GM12878 (cell line): Measurements from ENCODE around the gene FRMD3. TPM values are rescaled to one million over a fixed set of nuclear protein-coding genes. Genes with fewer than 3 reads are reported as not detected.

Source experiments
- ATAC-seq: fragments of 200-7000 bp; cut with Tn5 transposase; 3 replicates; pipeline ENCODE4 v1.9.1; 2020; ENCODE audit warnings: mild to moderate bottlenecking, moderate library complexity
- BruUV-seq: library from RNA; stranded (reverse); fragments of 400-500 nt; replicated peaks from 2 replicates; lab custom pipeline; 2021; lab: Mats Ljungman, UMichigan
- CTCF ChIA-PET: fragments of 300-600 bp; sonication (Branson Sonifier 250); formaldehyde crosslinking; extraction: SDS; loops from one replicate; lab custom pipeline; 2021; ENCODE audit warnings: inconsistent platforms; lab: Yijun Ruan, JAX
- POLR2A ChIA-PET: fragments of 350-600 bp; formaldehyde crosslinking; extraction: SDS; loops from one replicate; lab custom pipeline; 2021; ENCODE audit warnings: inconsistent platforms; lab: Charles Lee
- RAD21 ChIA-PET: fragments of 300-600 bp; sonication (Branson Sonifier 250); formaldehyde crosslinking; loops from one replicate; lab custom pipeline; 2023; ENCODE audit warnings: antibody characterized with exemption; ENCODE audit not compliant: unreplicated experiment; lab: Charles Lee
- SMC1A ChIA-PET: fragments of 300-600 bp; sonication (Branson Sonifier 250); formaldehyde crosslinking; loops from one replicate; lab custom pipeline; 2023; ENCODE audit not compliant: unreplicated experiment, uncharacterized antibody; lab: Charles Lee
- DNase-seq: peaks from one replicate; pipeline ENCODE4 v3.0.0-alpha.2; 2011; ENCODE audit warnings: low read depth, low spot score
- FAIRE-seq: peaks from 3 replicates; lab custom pipeline; 2011; peaks lifted over from hg19 to GRCh38; lab: Jason Lieb, UNC
- H2AFZ ChIP-seq: 2 replicates; pipeline ENCODE4 v1.6.0; 2011; ENCODE audit warnings: low read depth, low read length, control low read depth; ENCODE audit not compliant: control insufficient read depth
- H3K27ac ChIP-seq: 2 replicates; pipeline ENCODE4 v1.5.1; 2011; ENCODE audit warnings: control low read depth; ENCODE audit not compliant: control insufficient read depth, insufficient read depth
- H3K27me3 ChIP-seq, 2 experiments: replicated peaks in 1 of 2; 2 replicates each; pipeline versions ENCODE4 v1.6.0 to v1.6.1; 2011; ENCODE audit warnings: low read length in 1 of 2; ENCODE audit not compliant: control insufficient read depth in 2 of 2, insufficient read depth in 2 of 2
- H3K36me3 ChIP-seq, 2 experiments: 2 replicates each; pipeline ENCODE4 v1.5.1; 2011; ENCODE audit warnings: low read length in 1 of 2; ENCODE audit not compliant: control insufficient read depth in 2 of 2, insufficient read depth in 2 of 2
- H3K4me1 ChIP-seq: 2 replicates; pipeline ENCODE4 v1.6.1; 2011; ENCODE audit warnings: mild to moderate bottlenecking, low read length, moderate library complexity, mixed read lengths; ENCODE audit not compliant: control insufficient read depth, insufficient read depth
- H3K4me2 ChIP-seq: 2 replicates; pipeline ENCODE4 v1.6.0; 2011; ENCODE audit warnings: control low read depth; ENCODE audit not compliant: control insufficient read depth, insufficient read depth
- H3K4me3 ChIP-seq: fragments of 200-600 bp; sonication (generic); 2 replicates; pipeline ENCODE4 v1.5.1; 2016
- H3K79me2 ChIP-seq: 2 replicates; pipeline ENCODE4 v1.6.0; 2011; ENCODE audit warnings: low read length; ENCODE audit not compliant: control insufficient read depth, insufficient read depth
- H3K9ac ChIP-seq: 2 replicates; pipeline ENCODE4 v1.8.0; 2011; ENCODE audit warnings: low read length, control low read depth, mixed read lengths; ENCODE audit not compliant: control insufficient read depth, insufficient read depth
- H3K9me3 ChIP-seq: replicated peaks from 3 replicates; pipeline ENCODE4 v1.5.1; 2011; ENCODE audit warnings: mild to moderate bottlenecking, low read length; ENCODE audit not compliant: control insufficient read depth, insufficient read depth
- H4K20me1 ChIP-seq: 2 replicates; pipeline ENCODE4 v1.6.0; 2011; ENCODE audit not compliant: control insufficient read depth, insufficient read depth
- IKZF2 ChIP-seq, 2 experiments: fragments of 450-650 bp; IDR thresholded peaks; 2 replicates each; pipeline ENCODE4 v1.6.1; 2017; ENCODE audit warnings: mild to moderate bottlenecking in 2 of 2, moderate library complexity in 2 of 2
- NFYB ChIP-seq: IDR thresholded peaks from 2 replicates; pipeline ENCODE4 v1.6.1; 2011; ENCODE audit warnings: low read depth, mild to moderate bottlenecking, low read length, improper control_type of control experiment, moderate library complexity; ENCODE audit not compliant: insufficient read depth
- RCOR1 ChIP-seq: conservative IDR thresholded peaks from 2 replicates; pipeline ENCODE4 v1.6.1; 2012; ENCODE audit warnings: low read depth, low read length, improper control_type of control experiment
- RFX5 ChIP-seq: IDR thresholded peaks from 2 replicates; pipeline ENCODE4 v1.6.1; 2011; ENCODE audit warnings: low read depth, low read length, improper control_type of control experiment
- YY1 ChIP-seq: IDR thresholded peaks from 2 replicates; pipeline ENCODE4 v1.6.1; 2011; ENCODE audit warnings: low read depth, mild to moderate bottlenecking, low read length
- ZBTB11 ChIP-seq: fragments of 450-650 bp; formaldehyde crosslinking; IDR thresholded peaks from 2 replicates; pipeline ENCODE4 v1.5.0; 2022; ENCODE audit warnings: mild to moderate bottlenecking, missing genetic modification characterization
- WGBS: methylation state at CpG from one replicate; pipeline ENCODE4 v1.1.6; 2016; ENCODE audit warnings: low lambda C conversion rate; ENCODE audit not compliant: insufficient replicate concordance, insufficient coverage; ENCODE audit errors: missing lambda C conversion rate; 5-methylcytosine and 5-hydroxymethylcytosine counted together
- in situ Hi-C: fragments of 300-500 bp; cut with MboI; formaldehyde crosslinking; loops from 9 replicates; pipeline ENCODE4 v1.14.3; 2018; ENCODE audit warnings: mixed read lengths
- intact Hi-C: fragments of 100-400 bp; cut with micrococcal nuclease; formaldehyde crosslinking; loops from one replicate; pipeline ENCODE4 v1.14.2; 2022; ENCODE audit not compliant: unreplicated experiment
- polyA plus RNA-seq, 11 experiments: library from polyadenylated mRNA; depleted of rRNA in 4 of 11; unstranded in 6 of 11; stranded (reverse) in 5 of 11; fragments of >200 nt; fragmentation: Nextera tagmentation in 4 of 11; fragmentation: Illumina TruSeq in 1 of 11; extraction: Ambion mirVana in 4 of 11; extraction: Trizol in 1 of 11; gene quantifications; 1 replicate in 1 of 11; 2 replicates in 10 of 11; pipeline versions ENCODE4 v1.2.1 to v1.2.3, GENCODE V29; 2011 to 2016; ENCODE audit warnings: inconsistent platforms in 2 of 11, missing spikeins in 2 of 11, low read depth in 1 of 11
- total RNA-seq, 4 experiments: library from RNA; depleted of rRNA in 3 of 4; stranded (reverse); fragments of >200 nt in 3 of 4; fragmentation: Illumina TruSeq in 1 of 4; extraction: Trizol in 1 of 4; gene quantifications; 2 replicates each; pipeline versions ENCODE4 v1.2.1 to v1.2.3, GENCODE V29; 2013 to 2021
- TF ChIP-seq, protein P1 (sequence below): fragments of 450-650 bp; IDR thresholded peaks from 2 replicates; pipeline ENCODE4 v1.6.1; 2018; ENCODE audit warnings: mild to moderate bottlenecking, low read depth, moderate library complexity; ENCODE audit not compliant: partially characterized antibody

The FRMD3 gene
- total and polyA plus RNA-seq, 10 of the 15 experiments (the other 5 are each of a cell fraction or from before 2014, with no cell fraction given): 0.04 to 0.68 (median 0.21) TPM; not detected in 1

DNA sequence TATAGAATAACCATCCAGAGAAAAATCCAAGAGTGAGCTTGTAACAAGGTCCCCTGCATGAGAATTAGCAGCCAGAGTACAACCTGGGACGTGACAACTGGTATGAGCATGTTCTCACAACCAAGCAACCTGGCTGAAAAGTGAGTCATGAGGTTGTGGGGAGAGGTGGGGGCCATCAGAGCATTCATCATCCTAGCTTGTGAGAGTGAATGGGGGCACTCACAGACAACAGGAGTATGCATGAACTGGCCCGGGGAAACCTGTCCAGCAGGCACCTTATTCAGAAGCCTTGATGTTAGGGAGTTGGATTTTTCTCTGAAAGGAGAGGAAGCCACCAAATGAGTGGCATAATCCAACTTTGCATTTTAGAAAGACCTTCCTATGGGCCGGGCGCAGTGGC, 113.0 kb downstream of the FRMD3 start (continued):
- TF ChIP-seq RCOR1: no peak
- TF ChIP-seq, all 136 proteins: peak for 0

GRCh38 chr9:83424831-83425230, 113.4 kb downstream of the FRMD3 start:
- Histone ChIP-seq H3K27ac (no peak overlapping the region), H2AFZ (no peak overlapping the region), H3K79me2 (no peaks in the 10 kb centered on the region), H4K20me1 (no peaks in the 10 kb centered on the region), H3K36me3 (no peaks in the 10 kb centered on the region), H3K9me3 (no peaks in the 10 kb centered on the region)
- FAIRE-seq: no peak
- ATAC-seq: no peak
- ChIA-PET RAD21 (no interaction called here), POLR2A (no interaction called here), CTCF (no interaction called here)
- in situ Hi-C loops (no loop called here), intact Hi-C loops (no loop called here)
- WGBS: 50% methylated on average over 2 of the region's 2 CpGs
- TF ChIP-seq, protein P1, sequence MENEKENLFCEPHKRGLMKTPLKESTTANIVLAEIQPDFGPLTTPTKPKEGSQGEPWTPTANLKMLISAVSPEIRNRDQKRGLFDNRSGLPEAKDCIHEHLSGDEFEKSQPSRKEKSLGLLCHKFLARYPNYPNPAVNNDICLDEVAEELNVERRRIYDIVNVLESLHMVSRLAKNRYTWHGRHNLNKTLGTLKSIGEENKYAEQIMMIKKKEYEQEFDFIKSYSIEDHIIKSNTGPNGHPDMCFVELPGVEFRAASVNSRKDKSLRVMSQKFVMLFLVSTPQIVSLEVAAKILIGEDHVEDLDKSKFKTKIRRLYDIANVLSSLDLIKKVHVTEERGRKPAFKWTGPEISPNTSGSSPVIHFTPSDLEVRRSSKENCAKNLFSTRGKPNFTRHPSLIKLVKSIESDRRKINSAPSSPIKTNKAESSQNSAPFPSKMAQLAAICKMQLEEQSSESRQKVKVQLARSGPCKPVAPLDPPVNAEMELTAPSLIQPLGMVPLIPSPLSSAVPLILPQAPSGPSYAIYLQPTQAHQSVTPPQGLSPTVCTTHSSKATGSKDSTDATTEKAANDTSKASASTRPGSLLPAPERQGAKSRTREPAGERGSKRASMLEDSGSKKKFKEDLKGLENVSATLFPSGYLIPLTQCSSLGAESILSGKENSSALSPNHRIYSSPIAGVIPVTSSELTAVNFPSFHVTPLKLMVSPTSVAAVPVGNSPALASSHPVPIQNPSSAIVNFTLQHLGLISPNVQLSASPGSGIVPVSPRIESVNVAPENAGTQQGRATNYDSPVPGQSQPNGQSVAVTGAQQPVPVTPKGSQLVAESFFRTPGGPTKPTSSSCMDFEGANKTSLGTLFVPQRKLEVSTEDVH: no peak
- TF ChIP-seq RFX5 (no peak), YY1 (no peak), NFYB (no peak), ZBTB11 (CRISPR knock-in tag) (no peak), IKZF2 (IDR thresholded peaks at IDR 0.05) (no peak)
- TF ChIP-seq, all 136 proteins: peak for 0
- H3K4me3 ChIP-seq: no peak overlapping the region
- H3K4me2 ChIP-seq: no peak overlapping the region
- H3K27me3 ChIP-seq: no peaks in the 10 kb centered on the region
- H3K4me1 ChIP-seq: no peaks in the 10 kb centered on the region
- no TSS peak for BruUV-seq
- no peak overlapping the region for H3K9ac ChIP-seq
- SMC1A ChIA-PET: interaction anchor here (0.6 to 1.3 kb wide), 2 partner anchors 16 to 69 kb away, joined by 3 read pairs; no protein-coding TSS in a partner anchor
- DNase-seq: no peak
